Hematopoietic multipotent progenitor cell treated with erythropoietin and hydrocortisone succinate and interleukin-3 and kit ligand, for 8 days (in vitro differentiated cells): ENCODE results near the gene EIF2B2.
"Not testable (repeated sequence)": the region's sequence is repeated elsewhere in the genome, so short reads cannot be mapped to it uniquely, and the experiment has no call there.

Experiments
- DNase-seq: peaks from one replicate; pipeline ENCODE4 v3.0.0-alpha.2; 2015

The EIF2B2 gene

GRCh38 chr14:74995781-74996180 lies 6.9 kb upstream of the EIF2B2 start:
- not testable (repeated sequence) for DNase-seq

- no peak for DNase-seq
These were observed 1.5 kb upstream of the EIF2B2 start for GRCh38 chr14:75001261-75001660.

- no peak for DNase-seq
These were observed 822 bp upstream of the EIF2B2 start for GRCh38 chr14:75001899-75002298.

- DNase-seq, result peak; percentile 14
These were observed 718 bp downstream of the EIF2B2 start for GRCh38 chr14:75003250-75004027.

GRCh38 chr14:75005357-75005756 lies 2.6 kb downstream of the EIF2B2 start:
- no peak for DNase-seq

GRCh38 chr14:75009176-75009575 lies 6.5 kb downstream of the EIF2B2 start:
- no peak for DNase-seq

GRCh38 chr14:75010472-75011093 lies 7.9 kb downstream of the EIF2B2 start:
- no peak for DNase-seq

GRCh38 chr14:75011356-75011994 lies 8.8 kb downstream of the EIF2B2 start:
- no peak for DNase-seq

- no peak for DNase-seq
These were observed 10.6 kb downstream of the EIF2B2 start for GRCh38 chr14:75013290-75013689.

GRCh38 chr14:75015496-75015895 lies 12.8 kb downstream of the EIF2B2 start:
- no peak for DNase-seq

- no peak for DNase-seq
These were observed 14.1 kb downstream of the EIF2B2 start for GRCh38 chr14:75016815-75017214.

- DNase-seq, result no peak
These were observed 16.0 kb downstream of the EIF2B2 start for GRCh38 chr14:75018694-75019093.

GRCh38 chr14:75022655-75023054 lies 19.9 kb downstream of the EIF2B2 start:
- peak; percentile 48 for DNase-seq

- no peak for DNase-seq
These were observed 20.4 kb downstream of the EIF2B2 start for GRCh38 chr14:75023108-75023507.

GRCh38 chr14:75025082-75025481 lies 22.4 kb downstream of the EIF2B2 start:
- DNase-seq, result peak; percentile 48

- no peak for DNase-seq
These were observed 23.2 kb downstream of the EIF2B2 start for GRCh38 chr14:75025876-75026275.

- no peak for DNase-seq
These were observed 27.4 kb downstream of the EIF2B2 start for GRCh38 chr14:75030147-75030546.

GRCh38 chr14:75032939-75033338 lies 30.2 kb downstream of the EIF2B2 start:
- no peak for DNase-seq

- DNase-seq, result peak; percentile 67
These were observed 37.8 kb downstream of the EIF2B2 start for GRCh38 chr14:75040507-75040906.

- DNase-seq, result no peak
These were observed 38.2 kb downstream of the EIF2B2 start for GRCh38 chr14:75040959-75041358.

- no peak for DNase-seq
These were observed 38.9 kb downstream of the EIF2B2 start for GRCh38 chr14:75041613-75042012.

GRCh38 chr14:75042035-75042434 lies 39.3 kb downstream of the EIF2B2 start:
- DNase-seq, result no peak

- no peak for DNase-seq
These were observed 41.6 kb downstream of the EIF2B2 start for GRCh38 chr14:75044322-75044721.

GRCh38 chr14:75044752-75045151 lies 42.0 kb downstream of the EIF2B2 start:
- peak; percentile 43 for DNase-seq
